GM19455 (cell line): ENCODE data around the gene MCOLN1.

Source experiments
- ATAC-seq: cut with Tn5 transposase; IDR thresholded peaks from one replicate; pipeline ENCODE4 v1.9.1; 2021; ENCODE audit not compliant: unreplicated experiment

Gene MCOLN1

GRCh38 chr19:7502552-7502951 lies 19.9 kb upstream of the MCOLN1 start:
- no peak for ATAC-seq

- no peak for ATAC-seq
Measured at GRCh38 chr19:7504684-7505083, 17.7 kb upstream of the MCOLN1 start.

GRCh38 chr19:7505288-7505681 lies 17.1 kb upstream of the MCOLN1 start:
- ATAC-seq, result no peak

- no peak for ATAC-seq
Measured at GRCh38 chr19:7505682-7506384, 16.6 kb upstream of the MCOLN1 start.

GRCh38 chr19:7506385-7507328 lies 15.8 kb upstream of the MCOLN1 start:
- ATAC-seq, result no peak

- no peak for ATAC-seq
Measured at GRCh38 chr19:7507884-7508283, 14.5 kb upstream of the MCOLN1 start.

GRCh38 chr19:7509625-7510024 lies 12.8 kb upstream of the MCOLN1 start:
- no peak for ATAC-seq

GRCh38 chr19:7512400-7512851 lies 10.0 kb upstream of the MCOLN1 start:
- no peak for ATAC-seq

GRCh38 chr19:7513809-7514642 lies 8.4 kb upstream of the MCOLN1 start:
- ATAC-seq, result no peak

- no peak for ATAC-seq
Measured at GRCh38 chr19:7515110-7515644, 7.2 kb upstream of the MCOLN1 start.

GRCh38 chr19:7515645-7516151 lies 6.7 kb upstream of the MCOLN1 start, which contains the start of gene ZNF358:
Gene ZNF358, plus strand, starts transcription at chr19:7516103. Its CDS starts 3,140 bp downstream, at chr19:7519243.
- no peak for ATAC-seq

GRCh38 chr19:7516333-7516732 lies 6.1 kb upstream of the MCOLN1 start:
- no peak for ATAC-seq

GRCh38 chr19:7516878-7517277 lies 5.5 kb upstream of the MCOLN1 start:
- no peak for ATAC-seq

- ATAC-seq, result no peak
Measured at GRCh38 chr19:7519361-7520130, 2.9 kb upstream of the MCOLN1 start.

- ATAC-seq, result no peak
Measured at GRCh38 chr19:7520131-7521051, 2.0 kb upstream of the MCOLN1 start.

GRCh38 chr19:7521551-7522071 lies 813 bp upstream of the MCOLN1 start:
- no peak for ATAC-seq

GRCh38 chr19:7522923-7523667 lies 671 bp downstream of the MCOLN1 start:
- ATAC-seq, result no peak

- no peak for ATAC-seq
Measured at GRCh38 chr19:7524523-7524922, 2.1 kb downstream of the MCOLN1 start.
